Measurements from ENCODE around the gene ORM1. TPM values are rescaled to one million over a fixed set of nuclear protein-coding genes. Genes with fewer than 3 reads are reported as not detected.
A peak's percentile ranks its signal among the peaks of the same experiment; 100 is the strongest.

ORM1 gene
- total and polyA plus RNA-seq, 12 donors: 2.9 to 26.0 (median 5.1) TPM; not detected in 1

GRCh38 chr9:114290561-114290986 is 32.3 kb upstream of the ORM1 start:
- Histone ChIP-seq H3K9me3 (replicated peaks in 1 of 3) (peaks cover 0 to 5% (median 0%) of the 10 kb centered on the region in 3 donors), H3K27me3 (no peaks in the 10 kb centered on the region), H3K4me3 (no peak overlapping the region), H3K36me3 (replicated peaks in 1 of 2) (peaks cover 0 to 6% of the 10 kb centered on the region in 2 donors), H3K27ac (no peak overlapping the region), H3K4me1 (replicated peaks in 1 of 2) (peaks cover 0 to 2% of the 10 kb centered on the region in 2 donors)
- intact Hi-C loops (cut with DNase I): loop anchor here in 1 of 2 donors (2.0 kb wide), 1 partner anchor 136 kb away; the partner anchor contains the start of gene COL27A1
- peak in 3 of 7 donors; percentile 6 to 11 (median 9) for DNase-seq
- 61 to 68% (median 63%) methylated on average over 6 to 7 of the region's 7 CpGs for WGBS, 4 donors
- TF ChIP-seq CTCF (IDR thresholded peaks at IDR 0.05) (no peak), POLR2A (IDR thresholded peaks at IDR 0.05) (no peak)

GRCh38 chr9:114291064-114291474 is 31.8 kb upstream of the ORM1 start:
- intact Hi-C loops (cut with DNase I): loop anchor here in 1 of 2 donors (2.0 kb wide), 1 partner anchor 136 kb away; the partner anchor contains the start of gene COL27A1
- Histone ChIP-seq H3K36me3 (replicated peaks in 1 of 2) (peaks cover 0 to 11% of the 10 kb centered on the region in 2 donors), H3K27ac (no peak overlapping the region), H3K4me3 (no peak overlapping the region), H3K9me3 (replicated peaks in 1 of 3) (peaks cover 0 to 5% (median 0%) of the 10 kb centered on the region in 3 donors), H3K4me1 (replicated peaks in 1 of 2) (no peaks in the 10 kb centered on the region), H3K27me3 (no peaks in the 10 kb centered on the region)
- TF ChIP-seq POLR2A (IDR thresholded peaks at IDR 0.05) (no peak), CTCF (IDR thresholded peaks at IDR 0.05) (peak; percentile 77 to 95 (median 92))
- WGBS, 4 donors: 16 to 24% (median 17%) methylated on average over 8 to 12 of the region's 12 CpGs
- peak; percentile 59 to 91 (median 72) for DNase-seq

- H3K4me3 ChIP-seq: no peak overlapping the region
- intact Hi-C loops (cut with DNase I): loop anchor here in 1 of 2 donors (2.0 kb wide), 1 partner anchor 137 kb away; the partner anchor contains the start of gene COL27A1
- no peaks in the 10 kb centered on the region for H3K27me3 ChIP-seq
- H3K4me1 ChIP-seq (replicated peaks in 1 of 2): no peaks in the 10 kb centered on the region
- H3K9me3 ChIP-seq (replicated peaks in 1 of 3): peaks cover 0 to 5% (median 0%) of the 10 kb centered on the region in 3 donors
- no peak overlapping the region for H3K27ac ChIP-seq
- TF ChIP-seq POLR2A (IDR thresholded peaks at IDR 0.05) (no peak), CTCF (IDR thresholded peaks at IDR 0.05) (no peak)
- peaks cover 0 to 15% of the 10 kb centered on the region in 2 donors for H3K36me3 ChIP-seq (replicated peaks in 1 of 2)
- 82 to 84% (median 83%) methylated on average over 11 of the region's 11 CpGs for WGBS, 4 donors
- DNase-seq: peak in 6 of 7 donors; percentile 2 to 28 (median 9)
Measured at GRCh38 chr9:114291886-114292590, 30.9 kb upstream of the ORM1 start.

GRCh38 chr9:114294664-114295063 is 28.2 kb upstream of the ORM1 start:
- DNase-seq: no peak
- no peak overlapping the region for H3K27ac ChIP-seq
- no peaks in the 10 kb centered on the region for H3K4me1 ChIP-seq (replicated peaks in 1 of 2)
- intact Hi-C loops (cut with DNase I): no loop called here
- no peak for TF ChIP-seq CTCF (IDR thresholded peaks at IDR 0.05)
- no peak for TF ChIP-seq POLR2A (IDR thresholded peaks at IDR 0.05)
- H3K9me3 ChIP-seq (replicated peaks in 1 of 3): peaks cover 0 to 5% (median 0%) of the 10 kb centered on the region in 3 donors
- H3K36me3 ChIP-seq (replicated peaks in 1 of 2): peaks cover 0 to 15% of the 10 kb centered on the region in 2 donors
- H3K27me3 ChIP-seq: no peaks in the 10 kb centered on the region
- H3K4me3 ChIP-seq: no peak overlapping the region

Measured in adrenal gland (tissue), 12 donors.